Measurements from ENCODE around the gene BACE1. TPM values are rescaled to one million over a fixed set of nuclear protein-coding genes. Genes with fewer than 3 reads are reported as not detected.

The BACE1 gene
- total RNA-seq, 1 donor from 2014 or later = 10.4 TPM

- no peak for DNase-seq
- ATAC-seq (ENCODE audit: poor library complexity) = no peak
- intact Hi-C loops (cut with DNase I) = no loop called here
Observed at GRCh38 chr11:117238221-117238620, 77.8 kb downstream of the BACE1 start.

Other genes starting within 250 kb of the BACE1 start
- 30.6 TPM for gene SIK3, start 217.8 kb downstream of the BACE1 start, total RNA-seq
- gene PAFAH1B2, start 172.0 kb downstream of the BACE1 start, total RNA-seq = 42.6 TPM
- 19.5 TPM for gene SIDT2, start 137.5 kb downstream of the BACE1 start, total RNA-seq
- 91.4 TPM for gene TAGLN, start 116.9 kb downstream of the BACE1 start, total RNA-seq
- 22.3 TPM for gene PCSK7, start 84.2 kb downstream of the BACE1 start, total RNA-seq
- gene RNF214, start 83.6 kb downstream of the BACE1 start, total RNA-seq = 19.8 TPM
- 8.3 TPM for gene BACE1-AS, start 24.9 kb downstream of the BACE1 start, total RNA-seq
- 4.3 TPM for gene CEP164, start 11.6 kb upstream of the BACE1 start, total RNA-seq